ENCODE measurements around the gene SDK2.
"Not testable (repeated sequence)": the region's sequence is repeated elsewhere in the genome, so short reads cannot be mapped to it uniquely, and the experiment has no call there.

Gene SDK2

DNA sequence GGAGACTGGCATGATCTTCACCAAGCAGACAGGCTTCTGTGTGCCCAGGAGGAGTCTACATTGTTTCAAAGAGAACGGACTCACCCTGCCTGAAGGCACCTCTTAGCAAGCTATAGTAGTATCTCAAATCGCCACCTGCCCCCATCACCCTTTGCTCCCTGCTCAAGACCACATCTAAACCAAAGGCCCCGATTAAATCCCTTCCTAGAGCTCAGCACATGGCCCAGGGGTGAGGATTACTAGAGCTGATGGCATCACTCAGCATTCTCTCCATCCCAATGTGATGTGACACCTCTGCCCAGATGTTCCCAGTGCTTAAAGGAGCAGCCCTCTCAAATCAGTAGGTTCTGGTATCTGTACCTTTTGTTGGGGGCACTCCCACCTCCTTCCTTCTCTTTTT lies 324.5 kb downstream of the SDK2 start:
- no peak for DNase-seq (ENCODE audit: low spot score)

DNA sequence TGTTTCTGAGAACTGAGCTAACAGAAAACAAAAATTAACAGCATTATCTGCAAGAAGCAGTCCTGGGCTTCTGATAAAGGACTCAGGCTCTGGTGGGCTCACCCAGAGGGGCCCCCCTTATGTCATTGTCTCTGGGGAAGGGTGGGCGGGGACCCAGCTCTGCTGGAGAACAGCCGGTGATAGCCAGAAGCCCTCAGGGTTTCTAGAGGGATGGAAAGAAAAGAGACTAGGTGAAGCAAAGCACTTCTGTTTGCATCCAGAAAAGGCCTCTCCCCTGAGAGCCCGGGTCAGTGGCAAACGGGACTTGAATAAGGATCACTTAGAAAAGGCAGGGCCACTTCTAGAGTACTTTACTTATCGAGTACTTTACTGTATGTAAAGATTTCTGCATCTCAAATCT lies 325.4 kb downstream of the SDK2 start:
- no peak for DNase-seq (ENCODE audit: low spot score)

DNA sequence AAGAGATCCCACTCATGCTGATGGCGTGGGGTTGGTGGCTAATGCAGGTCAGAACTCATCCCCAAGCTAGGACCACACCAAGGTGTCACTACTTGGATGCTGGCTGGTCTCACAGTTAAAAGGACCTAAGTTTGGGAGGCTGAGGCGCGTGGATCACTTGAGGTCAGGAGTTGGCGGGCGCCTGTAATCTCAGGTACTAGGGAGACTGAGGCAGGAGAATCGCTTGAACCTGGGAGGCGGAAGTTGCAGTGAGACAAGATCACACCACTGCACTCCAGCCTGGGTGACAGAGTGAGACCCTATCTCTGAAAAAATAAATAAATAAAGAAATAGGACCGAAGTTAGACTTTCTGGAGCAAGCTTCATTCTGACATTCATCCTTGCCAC lies 325.8 kb downstream of the SDK2 start:
- no peak for DNase-seq (ENCODE audit: low spot score)

DNA sequence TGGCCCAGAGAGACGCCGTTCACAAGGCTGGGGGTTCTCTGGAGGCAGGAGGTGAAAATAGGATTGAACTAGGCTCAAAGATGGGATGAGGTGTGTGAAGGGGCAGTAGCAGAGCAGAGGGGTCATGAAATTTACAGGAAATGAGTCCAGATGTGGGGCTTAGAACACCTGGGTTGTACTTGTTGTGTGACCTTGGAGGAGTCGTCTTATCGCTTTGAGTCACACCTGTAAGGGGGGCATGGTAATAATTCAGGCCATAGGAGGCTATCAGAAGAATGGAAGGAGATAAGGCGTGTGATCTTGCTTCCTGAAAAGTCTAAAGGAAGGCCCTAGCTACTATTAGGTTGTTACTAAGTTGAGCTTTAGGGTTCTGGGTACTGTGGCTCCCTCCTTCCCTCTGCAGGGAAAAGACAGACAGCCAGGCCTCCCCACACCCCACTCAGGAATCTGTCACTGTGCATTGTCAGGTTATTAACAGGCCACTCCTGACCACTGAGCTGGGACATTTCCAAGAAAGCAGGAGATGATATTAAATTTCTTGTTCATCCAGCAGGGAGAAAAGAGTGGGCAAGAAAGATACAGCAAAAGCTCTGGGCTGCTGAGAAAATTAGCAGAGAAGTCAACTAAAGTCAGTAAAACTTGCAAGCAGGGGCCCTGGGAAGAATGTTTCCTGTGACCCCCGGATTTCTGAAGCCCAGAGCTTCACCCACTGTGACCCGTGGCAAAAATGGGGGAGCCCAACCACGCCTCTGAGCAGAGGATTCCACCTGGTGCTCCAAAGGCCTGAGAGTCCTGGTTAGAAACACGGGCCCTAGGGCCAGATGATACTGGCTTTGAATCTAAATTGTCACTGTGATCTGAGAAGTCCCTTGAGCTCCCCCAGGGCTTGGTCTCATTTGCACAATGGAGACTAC lies 326.5 kb downstream of the SDK2 start:
- DNase-seq (ENCODE audit: low spot score), result no peak

DNA sequence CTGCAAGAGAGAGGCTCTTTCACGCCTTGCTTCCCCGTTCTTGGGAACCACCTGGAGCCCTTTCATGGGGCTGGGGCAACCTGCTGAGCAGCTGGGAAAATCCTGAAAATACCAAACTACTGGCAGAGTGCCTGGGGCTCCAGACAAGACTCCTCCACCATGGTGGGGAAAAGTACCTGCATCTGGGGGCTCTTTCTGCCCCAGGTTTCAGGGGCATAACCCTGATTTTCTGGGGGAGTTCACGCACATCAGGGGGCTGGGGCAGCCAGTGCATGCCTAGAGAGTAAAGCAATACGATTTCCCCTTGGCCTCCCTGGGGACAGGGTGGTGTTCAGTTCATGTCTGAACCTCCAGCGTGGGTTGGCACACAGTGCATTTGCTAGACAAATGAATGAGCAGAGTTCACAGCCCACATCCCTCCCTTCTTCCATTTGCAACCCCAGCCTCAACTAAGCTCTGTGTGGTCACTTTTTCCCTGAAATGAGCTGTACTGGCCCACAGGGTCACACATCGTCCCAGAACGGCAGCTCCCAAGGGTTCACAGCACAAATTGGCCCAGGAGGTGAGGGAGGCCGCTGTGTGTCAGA lies 327.2 kb downstream of the SDK2 start:
- no peak for DNase-seq (ENCODE audit: low spot score)

DNA sequence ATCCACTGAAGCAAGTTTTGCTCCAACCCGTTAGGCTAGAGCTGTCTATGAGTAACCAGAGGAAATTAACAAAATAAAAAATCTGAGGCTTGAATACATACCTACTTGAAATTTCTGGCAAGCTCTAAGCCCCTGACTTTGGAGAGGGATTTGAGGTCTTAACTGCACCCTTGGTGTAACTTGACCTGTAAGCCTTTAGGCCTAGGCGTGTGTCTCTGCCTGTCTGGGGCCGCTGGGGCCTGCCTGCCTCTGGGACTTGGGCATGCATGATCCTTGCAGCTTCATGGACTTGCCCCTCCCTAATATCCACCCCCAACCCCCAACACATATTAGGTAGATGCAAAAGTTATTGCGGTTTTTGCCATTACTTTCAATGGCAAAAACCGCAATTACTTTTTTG lies 328.8 kb downstream of the SDK2 start:
- DNase-seq (ENCODE audit: low spot score), result no peak

DNA sequence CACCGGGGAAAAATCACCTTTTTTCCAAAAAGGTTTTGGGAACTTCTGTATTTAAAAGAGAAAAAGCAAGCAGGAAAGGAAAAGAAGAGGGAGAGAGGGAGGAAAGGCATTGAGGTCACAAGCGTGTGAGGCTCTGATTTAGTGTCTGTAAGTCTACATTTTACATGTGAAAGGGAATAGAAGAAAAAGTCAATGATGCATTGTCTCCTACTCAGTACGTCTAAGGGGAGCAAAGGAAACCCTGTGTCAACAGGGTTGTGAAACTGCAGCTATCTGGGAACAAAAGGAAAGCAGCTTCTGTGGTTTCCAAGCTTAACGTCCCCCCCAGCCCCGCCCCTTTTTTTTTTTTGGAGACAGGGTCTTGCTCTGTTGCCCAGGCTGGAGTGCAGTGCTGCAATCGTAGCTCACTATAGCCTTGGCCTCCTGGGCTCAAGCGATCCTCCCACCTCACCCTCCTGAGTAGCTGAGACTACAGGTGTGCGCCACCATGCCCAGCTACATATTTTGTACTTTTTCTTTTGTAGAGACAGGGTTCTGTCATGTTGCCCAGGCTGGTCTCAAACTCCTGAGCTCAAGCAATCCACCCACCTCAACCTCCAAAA lies 330.6 kb downstream of the SDK2 start:
- DNase-seq (ENCODE audit: low spot score), result no peak

DNA sequence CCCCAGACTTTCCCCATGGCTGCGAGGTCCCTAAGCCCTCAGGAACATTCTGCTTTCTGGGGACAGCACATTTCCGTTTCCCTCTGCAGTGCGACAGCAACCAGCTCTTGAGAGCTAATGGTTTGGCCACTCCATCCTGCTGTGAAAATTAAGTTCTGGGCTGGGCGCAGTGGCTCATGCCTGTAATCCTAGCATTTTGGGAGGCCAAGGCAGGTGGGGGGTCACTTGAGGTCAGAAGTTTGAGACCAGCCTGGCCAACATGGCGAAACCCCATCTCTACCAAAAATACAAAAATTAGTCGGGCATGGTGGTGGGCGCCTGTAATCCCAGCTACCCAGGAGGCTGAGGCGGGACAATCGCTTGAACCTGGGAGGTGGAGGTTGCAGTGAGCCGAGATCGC lies 331.4 kb downstream of the SDK2 start:
- not testable (repeated sequence) for DNase-seq (ENCODE audit: low spot score)

DNA sequence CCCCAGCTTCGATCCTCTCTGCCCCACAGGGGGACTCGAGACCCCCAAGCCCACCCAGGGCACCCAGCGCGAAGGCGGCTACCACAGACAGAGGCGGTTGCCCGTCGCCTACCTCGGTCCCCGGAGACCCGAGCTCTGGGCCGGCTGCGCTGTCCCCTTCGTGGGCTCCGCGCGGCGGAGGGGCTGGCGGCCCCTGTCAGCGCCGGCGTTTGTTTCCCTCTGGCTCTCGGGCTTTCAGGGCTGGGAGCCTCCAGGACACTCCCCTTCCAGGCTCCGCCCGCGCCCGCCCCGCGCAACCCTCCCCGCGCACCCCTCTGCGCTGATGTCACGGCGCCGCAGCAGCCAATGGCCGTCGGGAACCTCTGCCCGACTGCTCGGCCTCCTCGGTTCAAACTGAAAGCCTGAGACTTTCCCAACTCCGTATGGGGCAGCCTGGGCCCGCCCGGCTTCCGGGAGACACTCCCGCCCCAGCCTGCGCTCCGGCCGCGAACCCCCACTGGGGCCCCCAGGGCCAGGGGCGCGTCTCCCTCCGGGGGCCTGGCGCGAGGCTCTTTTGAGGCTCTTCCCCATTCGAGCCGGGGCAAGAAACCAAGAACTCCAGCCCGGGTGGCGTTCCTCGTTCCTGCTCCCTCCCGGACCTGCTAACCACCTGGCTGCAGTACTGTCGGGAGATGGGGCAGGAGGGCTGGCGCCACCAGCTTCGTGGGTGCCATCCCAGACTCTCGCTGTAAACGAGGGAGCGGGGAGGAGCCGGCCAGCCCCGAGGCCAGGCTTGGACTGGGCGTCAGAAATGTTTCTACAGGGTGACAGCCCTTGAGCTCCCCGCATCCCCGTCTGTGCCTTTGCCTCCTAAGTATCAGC lies 332.2 kb downstream of the SDK2 start, which contains the start of gene CDC42EP4:
CDC42EP4 (minus strand) TSS at position 221 of the 861 bp plus-strand sequence. CDS start 25,501 bp downstream, outside the sequence.
- peak; percentile 89 for DNase-seq (ENCODE audit: low spot score)

DNA sequence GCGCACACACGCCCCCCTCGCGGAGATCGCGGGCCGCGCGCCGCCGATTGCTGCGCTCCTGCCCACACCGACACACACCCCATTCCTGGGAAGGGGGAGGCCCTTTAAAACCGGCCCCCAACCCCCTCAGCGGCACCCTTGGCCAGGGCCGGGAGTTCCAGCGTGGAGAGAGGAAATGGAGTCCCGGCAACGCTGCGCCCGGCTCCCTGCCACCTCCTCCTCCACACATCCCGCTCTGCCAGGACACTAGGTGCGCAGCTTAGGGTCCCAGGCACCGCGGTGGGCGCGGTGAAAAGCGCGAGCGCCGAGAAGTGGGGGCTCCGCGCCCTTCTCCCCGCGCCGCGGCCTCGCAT lies 332.8 kb downstream of the SDK2 start:
- no peak for DNase-seq (ENCODE audit: low spot score)

DNA sequence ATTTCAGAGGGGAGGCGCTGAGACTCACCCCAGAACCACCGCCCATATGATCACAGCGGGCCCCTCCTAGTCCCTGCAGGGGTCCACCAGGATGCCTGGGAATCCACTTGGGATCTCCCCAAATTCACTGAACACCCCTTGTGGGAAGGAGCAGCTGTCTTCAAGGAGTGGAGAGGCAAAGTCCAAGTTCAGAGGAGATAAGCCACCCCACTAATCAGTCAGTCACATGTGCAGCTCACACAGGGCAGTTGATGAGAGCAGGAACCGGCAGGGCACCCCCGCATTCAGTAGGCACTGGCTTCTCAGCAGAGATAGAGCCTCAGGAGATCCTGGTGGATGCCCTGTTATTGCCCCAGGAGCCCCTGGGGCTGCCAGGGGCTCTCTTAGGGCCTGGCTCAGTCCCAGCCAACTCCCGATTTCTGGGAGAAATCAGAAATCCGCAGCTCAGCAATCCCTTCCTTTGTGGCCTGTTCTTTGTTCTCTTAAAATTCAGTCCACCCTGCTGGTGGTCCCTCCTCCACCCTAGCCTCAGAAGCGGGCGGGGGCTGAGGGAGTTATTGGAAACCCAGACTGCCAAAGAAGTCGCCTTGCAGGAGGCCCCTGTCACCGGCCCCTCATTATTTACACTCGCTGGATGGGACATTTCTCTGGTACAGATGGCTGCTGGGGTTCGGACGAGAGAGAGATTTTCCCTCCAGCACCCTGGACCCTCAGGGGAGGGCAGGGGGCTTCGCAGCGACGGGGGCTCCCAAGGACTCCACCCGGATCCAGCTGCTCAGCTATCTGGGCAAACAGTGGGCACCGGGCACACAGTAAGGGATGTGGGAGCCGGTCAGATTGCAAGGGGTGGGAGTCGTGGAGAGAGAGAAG lies 334.3 kb downstream of the SDK2 start:
- DNase-seq (ENCODE audit: low spot score), result peak; percentile 76

DNA sequence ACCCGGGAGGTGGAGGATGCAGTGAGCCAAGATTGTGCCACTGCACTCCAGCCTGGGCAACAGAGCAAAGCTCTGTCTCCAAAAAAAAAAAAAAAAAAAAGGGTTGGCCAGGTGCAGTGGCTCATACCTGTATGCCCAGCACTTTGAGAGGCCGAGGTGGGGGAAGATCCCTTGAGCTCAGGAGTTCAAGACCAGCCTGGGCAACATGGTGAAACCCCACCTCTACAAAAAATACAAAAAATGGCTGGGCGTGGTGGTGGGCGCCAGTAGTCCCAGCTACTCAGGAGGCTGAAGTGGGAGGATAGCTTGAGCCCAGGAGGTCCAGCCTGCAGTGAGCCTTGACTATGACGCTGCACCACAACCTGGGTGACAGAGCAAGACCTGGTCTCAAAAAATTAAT lies 335.3 kb downstream of the SDK2 start:
- DNase-seq (ENCODE audit: low spot score), result not testable (repeated sequence)

DNA sequence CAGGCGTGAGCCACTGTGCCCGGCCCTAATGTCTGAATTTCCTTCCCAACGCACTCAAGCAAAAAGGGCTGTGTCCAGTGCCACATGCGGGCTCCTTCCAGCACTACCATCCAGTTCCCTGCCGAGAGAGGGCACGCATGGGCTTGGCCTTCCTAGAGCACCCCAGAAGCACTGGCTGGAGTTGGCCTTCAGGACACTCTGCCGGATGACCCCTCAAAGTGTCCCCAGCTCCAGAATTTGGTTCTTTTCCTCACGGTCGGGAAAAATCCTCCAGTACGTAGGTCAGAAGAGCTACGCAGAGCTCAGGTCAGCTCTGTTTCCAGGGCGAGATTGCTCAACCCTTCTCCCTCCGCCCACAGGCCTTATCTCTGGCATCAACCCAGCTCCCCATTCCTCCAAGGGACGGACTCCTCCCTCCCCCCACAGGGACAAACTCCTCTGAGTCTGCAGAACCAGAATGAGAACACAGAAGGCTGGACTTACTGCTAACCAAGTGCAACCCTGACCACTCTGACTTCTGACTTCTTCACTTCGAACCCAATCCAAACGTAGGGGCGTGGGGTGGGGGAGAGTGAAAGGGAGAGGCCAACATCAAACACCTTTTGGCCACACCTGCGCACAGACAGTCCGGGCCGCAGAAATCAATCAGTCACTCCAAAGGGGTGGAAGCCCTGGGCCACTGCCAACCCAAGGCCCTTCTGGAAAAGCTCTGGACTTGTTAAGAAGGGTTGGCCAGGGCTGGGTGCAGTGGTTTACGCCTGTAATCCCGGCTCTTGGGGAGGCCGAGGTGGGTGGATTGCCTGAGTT lies 336.0 kb downstream of the SDK2 start:
- DNase-seq (ENCODE audit: low spot score), result peak; percentile 80

DNA sequence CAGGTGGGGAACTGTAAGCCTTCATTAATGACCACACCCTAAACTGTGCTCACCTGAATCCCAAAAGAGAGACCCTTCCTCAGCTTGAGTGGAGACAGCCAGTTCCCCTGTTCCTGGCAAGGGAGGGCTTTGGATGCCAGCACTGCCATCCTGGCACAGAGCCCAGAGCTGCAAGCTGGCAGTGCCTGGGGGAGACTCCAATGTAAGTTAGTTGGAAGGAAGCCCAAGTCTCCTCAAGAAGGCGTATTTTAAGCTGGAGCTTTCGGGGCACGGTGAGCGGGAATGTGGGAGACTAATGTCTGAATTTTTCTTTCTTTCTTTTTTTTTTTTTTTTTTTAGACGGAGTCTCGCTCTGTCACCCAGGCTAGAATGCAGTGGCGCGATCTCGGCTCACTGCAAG lies 337.1 kb downstream of the SDK2 start:
- DNase-seq (ENCODE audit: low spot score), result peak; percentile 53

DNA sequence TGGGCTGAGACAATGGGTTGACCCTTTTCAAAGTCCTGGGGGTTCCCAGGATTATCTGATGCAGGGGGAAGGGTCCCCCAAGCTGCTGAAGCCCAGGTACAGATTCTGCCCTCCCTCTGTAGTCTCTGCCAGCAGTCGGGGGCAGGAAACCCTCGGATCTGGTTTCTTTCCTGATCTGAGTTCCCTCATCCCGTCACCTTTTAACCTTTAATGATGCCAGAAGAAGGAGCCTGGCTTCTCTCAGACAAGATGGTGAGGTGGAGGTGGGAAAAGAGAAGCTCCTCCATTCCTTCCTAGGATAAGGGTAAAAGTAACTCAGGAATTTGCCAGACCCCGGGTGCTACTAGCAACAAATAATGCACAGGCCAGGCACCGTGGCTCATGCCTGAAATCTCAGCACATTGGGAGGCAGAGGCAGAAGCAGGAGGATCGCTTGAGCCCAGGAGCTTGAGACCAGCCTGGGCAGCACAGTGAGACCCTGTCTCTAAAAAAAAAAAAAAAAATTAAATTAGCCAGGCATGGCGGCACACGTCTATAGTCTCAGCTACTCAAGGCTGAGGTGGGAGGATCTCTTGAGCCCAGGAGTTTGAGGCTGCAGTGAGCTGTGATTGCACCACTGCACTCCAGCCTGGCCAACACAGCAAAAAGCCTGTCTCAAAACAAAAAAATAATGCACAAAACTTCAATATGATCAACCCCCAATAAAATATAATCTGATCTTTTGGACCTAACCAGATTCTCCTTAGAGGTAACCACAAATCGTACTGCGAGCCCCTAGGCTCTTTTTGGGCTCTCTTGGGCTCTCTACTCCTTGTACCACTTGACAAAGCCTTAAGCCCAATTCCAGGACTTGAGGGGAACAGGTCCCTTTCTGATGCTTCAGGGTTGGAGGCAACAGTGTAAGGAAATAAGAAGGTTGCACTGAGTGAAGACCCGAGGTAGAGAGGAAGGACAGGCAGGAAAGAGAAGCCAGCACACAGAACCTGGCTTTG lies 338.1 kb downstream of the SDK2 start:
- no peak for DNase-seq (ENCODE audit: low spot score)

DNA sequence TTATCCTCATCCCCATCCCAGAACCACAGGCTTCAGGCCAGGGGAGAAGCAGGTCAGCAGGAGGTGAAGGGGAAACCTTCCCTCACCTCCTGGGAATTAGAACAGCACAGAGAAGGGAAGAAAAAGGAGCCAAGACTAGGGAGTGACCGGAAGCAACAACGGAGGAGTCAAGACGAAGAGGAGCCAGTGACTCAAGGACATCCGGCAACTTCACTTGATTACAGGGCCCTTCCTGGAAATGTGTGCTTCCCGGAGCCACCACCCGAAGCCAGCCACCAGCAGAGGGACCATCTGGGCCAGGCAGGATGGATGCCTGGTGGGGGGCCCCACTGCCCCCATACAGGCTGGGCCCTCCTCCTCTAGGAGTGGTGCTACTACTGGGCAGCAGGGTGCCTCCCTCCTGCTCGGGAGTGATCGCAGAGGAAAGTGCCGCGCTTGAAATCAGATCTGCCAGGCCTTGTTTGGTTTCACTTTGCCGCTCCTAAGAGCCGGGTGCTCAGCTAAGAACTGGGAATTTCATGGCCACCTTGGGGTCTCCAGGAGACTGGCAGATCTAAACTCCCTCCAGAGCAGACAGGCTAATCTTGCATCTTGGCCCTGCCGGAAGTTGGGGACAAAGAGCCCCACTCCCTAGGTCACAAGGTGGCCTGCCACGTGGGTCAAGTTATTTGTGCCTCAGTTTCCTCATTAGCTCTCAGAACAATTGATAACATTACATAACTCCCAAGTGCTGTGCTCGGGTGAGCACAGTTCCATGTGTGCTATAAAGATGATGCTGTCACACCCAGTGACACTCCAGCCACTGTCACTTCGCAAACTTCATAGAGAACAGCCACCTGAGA lies 339.1 kb downstream of the SDK2 start:
- DNase-seq (ENCODE audit: low spot score), result peak; percentile 38

DNA sequence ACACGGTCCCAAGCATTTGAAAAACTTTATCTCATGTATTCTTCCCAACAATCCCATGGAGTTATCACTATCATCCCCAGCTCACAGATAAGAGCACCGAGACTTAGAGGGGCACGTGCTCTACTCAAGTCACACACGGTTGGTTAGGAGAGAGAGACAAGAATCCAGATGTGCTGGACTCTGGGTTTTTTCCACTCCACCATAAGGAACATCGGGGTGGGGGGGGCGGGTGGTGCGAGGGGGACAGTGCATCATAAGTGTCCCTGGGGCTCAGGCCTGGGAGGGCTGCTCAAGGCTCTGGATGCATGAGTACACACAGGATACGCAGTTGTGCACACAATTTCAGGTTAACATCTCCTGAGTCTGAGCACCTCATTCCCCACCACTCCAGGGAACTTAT lies 339.8 kb downstream of the SDK2 start:
- no peak for DNase-seq (ENCODE audit: low spot score)

DNA sequence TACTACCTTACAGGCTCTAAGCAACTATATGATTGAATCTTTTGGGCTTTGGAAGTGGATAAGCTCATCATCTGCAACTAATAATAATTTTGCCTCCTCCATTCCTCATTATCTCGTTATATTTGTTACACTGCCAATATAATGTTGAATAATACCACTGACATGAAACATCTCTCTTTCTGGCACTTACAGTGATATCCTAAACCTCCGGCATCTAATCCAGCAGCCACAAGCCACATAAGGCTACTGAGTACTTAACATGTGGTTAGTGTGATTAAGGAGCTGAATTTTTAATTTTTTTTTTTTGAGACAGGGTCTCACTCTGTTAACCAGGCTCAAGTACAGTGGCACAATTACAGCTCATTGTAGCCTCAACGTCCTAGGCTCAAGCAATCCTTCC lies 342.1 kb downstream of the SDK2 start:
- DNase-seq (ENCODE audit: low spot score), result no peak
